HCT116 (cell line): ENCODE data around the gene BLOC1S2.

Experiments
- ATF3 ChIP-seq: IDR thresholded peaks from 2 replicates; pipeline ENCODE4 v1.6.1; 2012
- CBX3 ChIP-seq: IDR thresholded peaks from 2 replicates; pipeline ENCODE4 v1.6.1; 2012; ENCODE audit warnings: low read depth
- CTCF ChIP-seq, 3 experiments: fragments of 200-600 bp in 1 of 3; sonication (generic) in 1 of 3; IDR thresholded peaks in 2 of 3; conservative IDR thresholded peaks in 1 of 3; 2 replicates each; pipeline ENCODE4 v1.5.1; 2012 to 2017; ENCODE audit warnings: low read depth in 2 of 3, low read length in 2 of 3, antibody characterized with exemption in 1 of 3, borderline replicate concordance in 1 of 3, control low read depth in 1 of 3, mild to moderate bottlenecking in 1 of 3, mixed read lengths in 1 of 3, mixed run types in 1 of 3, moderate library complexity in 1 of 3; ENCODE audit not compliant: insufficient read depth in 1 of 3
- EZH2 ChIP-seq: fragments of 200-600 bp; sonication (generic); IDR thresholded peaks from 2 replicates; pipeline ENCODE4 v1.6.1; 2017; ENCODE audit warnings: antibody characterized with exemption, mixed run types
- JUND ChIP-seq: IDR thresholded peaks from 2 replicates; pipeline ENCODE4 v1.6.1; 2012
- RAD21 ChIP-seq: IDR thresholded peaks from 2 replicates; pipeline ENCODE4 v1.6.1; 2012; ENCODE audit warnings: low read depth, mild to moderate bottlenecking
- SIN3A ChIP-seq: IDR thresholded peaks from 2 replicates; pipeline ENCODE4 v1.6.1; 2012; ENCODE audit warnings: low read depth
- SP1 ChIP-seq: IDR thresholded peaks from 2 replicates; pipeline ENCODE4 v1.6.1; 2012; ENCODE audit warnings: low read depth
- SRF ChIP-seq: IDR thresholded peaks from 2 replicates; pipeline ENCODE4 v1.6.1; 2012; ENCODE audit warnings: low read depth
- TCF7L2 ChIP-seq: IDR thresholded peaks from 2 replicates; pipeline ENCODE4 v1.7.0; 2011; ENCODE audit warnings: borderline replicate concordance, inconsistent platforms; ENCODE audit not compliant: insufficient read depth, insufficient read length; ENCODE audit errors: extremely low read depth
- ZBTB33 ChIP-seq: IDR thresholded peaks from 2 replicates; pipeline ENCODE4 v1.6.1; 2011; ENCODE audit warnings: mild to moderate bottlenecking, low read length, moderate library complexity; ENCODE audit not compliant: insufficient replicate concordance; ENCODE audit errors: extremely low read depth

- no peak for TF ChIP-seq TCF7L2
- no peak for TF ChIP-seq CTCF (IDR thresholded peaks at IDR 0.05 in 2 of 3, conservative IDR thresholded peaks at IDR 0.05 in 1 of 3; ENCODE audit: borderline replicate concordance in 1 of 3, insufficient read depth in 1 of 3, low read depth in 2 of 3, low read length in 2 of 3)
- TF ChIP-seq ZBTB33: no peak
- TF ChIP-seq SIN3A: no peak
- no peak for TF ChIP-seq EZH2
- no peak for TF ChIP-seq SRF
- TF ChIP-seq JUND: no peak
- TF ChIP-seq SP1: no peak
- TF ChIP-seq RAD21: no peak
- TF ChIP-seq ATF3: no peak
- TF ChIP-seq CBX3: no peak
Measured at GRCh38 chr10:100293066-100293465, 6.6 kb upstream of the BLOC1S2 start.
